ENCODE results near the gene PSMD13. TPM values are rescaled to one million over a fixed set of nuclear protein-coding genes. Genes with fewer than 3 reads are reported as not detected.

PSMD13 gene
- total RNA-seq, 1 donor from 2014 or later, result 146 TPM

DNA sequence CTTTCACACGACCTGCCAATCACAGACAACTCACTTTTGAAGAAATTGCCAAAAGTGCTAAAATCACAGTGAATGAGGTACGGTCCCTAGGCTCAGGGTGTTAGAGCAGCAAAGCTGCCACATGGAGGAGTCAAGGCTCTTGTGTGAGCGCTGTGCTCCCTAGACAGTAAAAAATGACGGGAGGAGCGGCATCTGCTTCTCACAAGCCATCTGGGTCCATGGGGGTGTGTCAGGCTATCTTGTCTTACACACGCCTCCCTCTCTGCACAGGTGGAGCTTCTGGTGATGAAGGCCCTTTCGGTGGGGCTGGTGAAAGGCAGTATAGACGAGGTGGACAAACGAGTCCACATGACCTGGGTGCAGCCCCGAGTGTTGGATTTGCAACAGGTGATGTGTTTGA, 14.8 kb downstream of the PSMD13 start:
- Mint-ChIP-seq H3K9me3 (no peaks in the 10 kb centered on the region), H3K36me3 (ENCODE audit: low read depth) (peaks cover 20% of the 10 kb centered on the region), H3K27ac (ENCODE audit: unreplicated experiment) (no peak overlapping the region), H3K27me3 (ENCODE audit: low read depth) (peaks cover 2% of the 10 kb centered on the region), H3K4me1 (peaks cover 4% of the 10 kb centered on the region), H3K4me3 (no peak overlapping the region)
- DNase-seq (ENCODE audit: low read depth, low spot score), result no peak
- TF ChIP-seq, protein P1, sequence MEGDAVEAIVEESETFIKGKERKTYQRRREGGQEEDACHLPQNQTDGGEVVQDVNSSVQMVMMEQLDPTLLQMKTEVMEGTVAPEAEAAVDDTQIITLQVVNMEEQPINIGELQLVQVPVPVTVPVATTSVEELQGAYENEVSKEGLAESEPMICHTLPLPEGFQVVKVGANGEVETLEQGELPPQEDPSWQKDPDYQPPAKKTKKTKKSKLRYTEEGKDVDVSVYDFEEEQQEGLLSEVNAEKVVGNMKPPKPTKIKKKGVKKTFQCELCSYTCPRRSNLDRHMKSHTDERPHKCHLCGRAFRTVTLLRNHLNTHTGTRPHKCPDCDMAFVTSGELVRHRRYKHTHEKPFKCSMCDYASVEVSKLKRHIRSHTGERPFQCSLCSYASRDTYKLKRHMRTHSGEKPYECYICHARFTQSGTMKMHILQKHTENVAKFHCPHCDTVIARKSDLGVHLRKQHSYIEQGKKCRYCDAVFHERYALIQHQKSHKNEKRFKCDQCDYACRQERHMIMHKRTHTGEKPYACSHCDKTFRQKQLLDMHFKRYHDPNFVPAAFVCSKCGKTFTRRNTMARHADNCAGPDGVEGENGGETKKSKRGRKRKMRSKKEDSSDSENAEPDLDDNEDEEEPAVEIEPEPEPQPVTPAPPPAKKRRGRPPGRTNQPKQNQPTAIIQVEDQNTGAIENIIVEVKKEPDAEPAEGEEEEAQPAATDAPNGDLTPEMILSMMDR (conservative IDR thresholded peaks at IDR 0.05), result no peak

- TF ChIP-seq, protein P1 (conservative IDR thresholded peaks at IDR 0.05), result no peak
- Mint-ChIP-seq H3K27ac (ENCODE audit: unreplicated experiment) (no peak overlapping the region), H3K27me3 (ENCODE audit: low read depth) (peaks cover 2% of the 10 kb centered on the region)
Measured at GRCh38 chr11:252666-253065, 15.9 kb downstream of the PSMD13 start.

GRCh38 chr11:253160-253885, 16.5 kb downstream of the PSMD13 start:
- TF ChIP-seq, protein P1 (conservative IDR thresholded peaks at IDR 0.05), result no peak
- no peak overlapping the region for H3K27ac Mint-ChIP-seq (ENCODE audit: unreplicated experiment)
- no peak for DNase-seq (ENCODE audit: low read depth, low spot score)
- peaks cover 4% of the 10 kb centered on the region for H3K4me1 Mint-ChIP-seq
- peaks cover 2% of the 10 kb centered on the region for H3K27me3 Mint-ChIP-seq (ENCODE audit: low read depth)
- no peak overlapping the region for H3K4me3 Mint-ChIP-seq
- H3K36me3 Mint-ChIP-seq (ENCODE audit: low read depth), result peaks cover 13% of the 10 kb centered on the region
- no peaks in the 10 kb centered on the region for H3K9me3 Mint-ChIP-seq

More at GRCh38 chr11:252666-253065, 15.9 kb downstream of the PSMD13 start:
- Mint-ChIP-seq H3K4me1 (peaks cover 4% of the 10 kb centered on the region), H3K36me3 (ENCODE audit: low read depth) (peaks cover 17% of the 10 kb centered on the region), H3K4me3 (no peak overlapping the region), H3K9me3 (no peaks in the 10 kb centered on the region)
- no peak for DNase-seq (ENCODE audit: low read depth, low spot score)

DNA sequence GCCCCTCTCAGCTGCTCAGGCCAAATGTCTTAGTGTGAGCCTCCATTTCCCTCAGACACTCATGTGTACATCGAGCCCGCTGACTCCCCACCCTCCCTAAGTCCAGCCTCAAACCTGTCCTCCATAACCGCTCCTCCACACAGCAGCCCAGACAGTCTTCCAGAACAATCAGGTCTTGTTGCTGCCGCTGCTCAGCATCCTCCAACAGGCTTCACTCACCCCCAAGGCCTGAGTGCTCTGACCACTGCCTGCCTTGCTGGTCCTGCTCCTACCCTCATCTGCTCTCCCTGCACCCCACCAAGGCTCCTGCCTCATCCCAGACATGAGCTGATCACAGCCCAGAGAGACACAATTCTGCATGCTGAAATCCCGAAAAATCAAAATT, 17.1 kb downstream of the PSMD13 start:
- H3K36me3 Mint-ChIP-seq (ENCODE audit: low read depth), result peaks cover 13% of the 10 kb centered on the region
- peaks cover 4% of the 10 kb centered on the region for H3K4me1 Mint-ChIP-seq
- H3K27ac Mint-ChIP-seq (ENCODE audit: unreplicated experiment), result no peak overlapping the region
- H3K27me3 Mint-ChIP-seq (ENCODE audit: low read depth), result peaks cover 2% of the 10 kb centered on the region
- TF ChIP-seq, protein P1 (conservative IDR thresholded peaks at IDR 0.05), result no peak
- no peak overlapping the region for H3K4me3 Mint-ChIP-seq
- H3K9me3 Mint-ChIP-seq, result no peaks in the 10 kb centered on the region
- no peak for DNase-seq (ENCODE audit: low read depth, low spot score)

DNA sequence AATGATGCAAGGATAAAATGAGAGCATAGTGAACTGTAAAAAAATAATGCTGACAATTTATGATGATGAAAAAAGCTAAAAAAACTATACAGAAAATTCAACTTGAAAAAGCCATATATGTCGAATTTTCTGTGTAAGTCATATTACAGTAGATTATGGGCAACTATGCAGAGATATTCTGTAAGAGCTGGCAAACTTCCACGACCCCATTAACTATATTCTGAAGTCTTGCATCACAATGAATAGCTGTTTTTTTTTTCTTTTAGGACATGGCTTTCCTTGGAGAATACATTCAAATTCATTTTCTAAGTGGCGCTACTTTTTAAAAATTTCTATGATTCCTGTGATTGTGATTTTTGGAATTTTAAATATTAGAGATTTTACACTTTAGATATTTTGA, 18.4 kb downstream of the PSMD13 start:
- Mint-ChIP-seq H3K4me3 (no peak overlapping the region), H3K4me1 (peaks cover 4% of the 10 kb centered on the region), H3K27me3 (ENCODE audit: low read depth) (peaks cover 2% of the 10 kb centered on the region), H3K36me3 (ENCODE audit: low read depth) (peaks cover 10% of the 10 kb centered on the region), H3K9me3 (no peaks in the 10 kb centered on the region), H3K27ac (ENCODE audit: unreplicated experiment) (no peak overlapping the region)
- DNase-seq (ENCODE audit: low read depth, low spot score), result no peak
- TF ChIP-seq, protein P1 (conservative IDR thresholded peaks at IDR 0.05), result no peak
